GM21529 (cell line): ENCODE measurements around the gene PCID2.

ENCODE experiments used
- ATAC-seq: cut with Tn5 transposase; IDR thresholded peaks from one replicate; pipeline ENCODE4 v1.9.1; 2021; ENCODE audit not compliant: unreplicated experiment

Gene PCID2

GRCh38 chr13:113150550-113151365, 57.7 kb downstream of the PCID2 start:
- ATAC-seq, result no peak

GRCh38 chr13:113149711-113150549, 58.5 kb downstream of the PCID2 start:
- no peak for ATAC-seq

- ATAC-seq, result no peak
These were observed 59.4 kb downstream of the PCID2 start for GRCh38 chr13:113148940-113149503.

GRCh38 chr13:113148407-113148806, 60.1 kb downstream of the PCID2 start:
- ATAC-seq, result no peak

- no peak for ATAC-seq
These were observed 61.3 kb downstream of the PCID2 start for GRCh38 chr13:113147206-113147605.

GRCh38 chr13:113146750-113147149, 61.7 kb downstream of the PCID2 start:
- no peak for ATAC-seq

GRCh38 chr13:113145911-113146598, 62.4 kb downstream of the PCID2 start:
- no peak for ATAC-seq

- no peak for ATAC-seq
These were observed 63.0 kb downstream of the PCID2 start for GRCh38 chr13:113145496-113145895.

GRCh38 chr13:113144255-113144629, 64.2 kb downstream of the PCID2 start:
- ATAC-seq, result no peak

- no peak for ATAC-seq
These were observed 64.8 kb downstream of the PCID2 start for GRCh38 chr13:113143466-113144254.

GRCh38 chr13:113142876-113143275, 65.6 kb downstream of the PCID2 start:
- no peak for ATAC-seq

GRCh38 chr13:113141601-113141970, 66.9 kb downstream of the PCID2 start:
- ATAC-seq, result no peak

- no peak for ATAC-seq
These were observed 67.5 kb downstream of the PCID2 start for GRCh38 chr13:113140677-113141600.

GRCh38 chr13:113139577-113139976, 68.9 kb downstream of the PCID2 start:
- no peak for ATAC-seq

- no peak for ATAC-seq
These were observed 69.5 kb downstream of the PCID2 start for GRCh38 chr13:113138792-113139551.

- no peak for ATAC-seq
These were observed 70.7 kb downstream of the PCID2 start for GRCh38 chr13:113137691-113138298.

GRCh38 chr13:113135281-113135760, 73.1 kb downstream of the PCID2 start:
- no peak for ATAC-seq
